ENCODE measurements around the gene LRRC10.

The LRRC10 gene

GRCh38 chr12:69633061-69633460 is 22.4 kb upstream of the LRRC10 start:
- no peaks in the 10 kb centered on the region for H3K27me3 ChIP-seq (ENCODE audit: insufficient read depth, poor library complexity, severe bottlenecking)
- H3K4me3 ChIP-seq (replicated peaks; ENCODE audit: insufficient read depth, low read length), result no peak overlapping the region
- TF ChIP-seq REST (IDR thresholded peaks at IDR 0.05; ENCODE audit: insufficient replicate concordance, low read depth) (no peak), SPI1 (IDR thresholded peaks at IDR 0.05; ENCODE audit: borderline replicate concordance, low read depth) (no peak), CTCF (IDR thresholded peaks at IDR 0.05; ENCODE audit: insufficient read depth, low read length) (peak; percentile 1), POLR2AphosphoS5 (IDR thresholded peaks at IDR 0.05; ENCODE audit: low read depth) (no peak)
- no peak for DNase-seq (ENCODE audit: low read depth in 1 of 2, low spot score in 1 of 2)
- no peak overlapping the region for H3K27ac ChIP-seq (replicated peaks)

- no peak for DNase-seq (ENCODE audit: low read depth in 1 of 2, low spot score in 1 of 2)
- TF ChIP-seq REST (IDR thresholded peaks at IDR 0.05; ENCODE audit: insufficient replicate concordance, low read depth) (no peak), GABPA (IDR thresholded peaks at IDR 0.05; ENCODE audit: low read depth) (no peak), POLR2AphosphoS5 (IDR thresholded peaks at IDR 0.05; ENCODE audit: low read depth) (no peak), CTCF (IDR thresholded peaks at IDR 0.05; ENCODE audit: insufficient read depth, low read length) (no peak), SPI1 (IDR thresholded peaks at IDR 0.05; ENCODE audit: borderline replicate concordance, low read depth) (no peak)
- no peak overlapping the region for H3K4me3 ChIP-seq (replicated peaks; ENCODE audit: insufficient read depth, low read length)
- H3K27ac ChIP-seq (replicated peaks), result no peak overlapping the region
- no peaks in the 10 kb centered on the region for H3K27me3 ChIP-seq (ENCODE audit: insufficient read depth, poor library complexity, severe bottlenecking)
Observed at GRCh38 chr12:69630191-69630590, 19.5 kb upstream of the LRRC10 start.

GRCh38 chr12:69627501-69627900 is 16.8 kb upstream of the LRRC10 start:
- H3K4me3 ChIP-seq (replicated peaks; ENCODE audit: insufficient read depth, low read length), result no peak overlapping the region
- H3K27ac ChIP-seq (replicated peaks), result no peak overlapping the region
- no peaks in the 10 kb centered on the region for H3K27me3 ChIP-seq (ENCODE audit: insufficient read depth, poor library complexity, severe bottlenecking)
- no peak for DNase-seq (ENCODE audit: low read depth in 1 of 2, low spot score in 1 of 2)
- TF ChIP-seq POLR2AphosphoS5 (IDR thresholded peaks at IDR 0.05; ENCODE audit: low read depth) (no peak), GABPA (IDR thresholded peaks at IDR 0.05; ENCODE audit: low read depth) (no peak), SPI1 (IDR thresholded peaks at IDR 0.05; ENCODE audit: borderline replicate concordance, low read depth) (no peak)

- TF ChIP-seq SPI1 (IDR thresholded peaks at IDR 0.05; ENCODE audit: borderline replicate concordance, low read depth), result no peak
- TF ChIP-seq CTCF (IDR thresholded peaks at IDR 0.05; ENCODE audit: insufficient read depth, low read length), result no peak
- TF ChIP-seq GABPA (IDR thresholded peaks at IDR 0.05; ENCODE audit: low read depth), result no peak
- no peak for TF ChIP-seq REST (IDR thresholded peaks at IDR 0.05; ENCODE audit: insufficient replicate concordance, low read depth)
- TF ChIP-seq POLR2AphosphoS5 (IDR thresholded peaks at IDR 0.05; ENCODE audit: low read depth), result no peak
- no peak for DNase-seq (ENCODE audit: low read depth in 1 of 2, low spot score in 1 of 2)
- Histone ChIP-seq H3K27me3 (ENCODE audit: insufficient read depth, poor library complexity, severe bottlenecking) (no peaks in the 10 kb centered on the region), H3K27ac (replicated peaks) (no peak overlapping the region), H3K4me3 (replicated peaks; ENCODE audit: insufficient read depth, low read length) (no peak overlapping the region)
Observed at GRCh38 chr12:69623970-69624369, 13.3 kb upstream of the LRRC10 start.

All from HL-60 (cell line).